Fibroblast of pulmonary artery (primary cell): Measurements from ENCODE around the gene ZBTB38.
A peak's percentile ranks its signal among the peaks of the same experiment; 100 is the strongest.

Experiments used
- DNase-seq: peaks from one replicate; pipeline ENCODE4 v3.0.0-alpha.2; 2010; ENCODE audit warnings: low read depth
- H3K4me3 ChIP-seq: replicated peaks from 2 replicates; pipeline ENCODE4 v1.5.1; 2011; ENCODE audit warnings: low read depth, mild to moderate bottlenecking, control low read depth, low read length, moderate library complexity
- TF ChIP-seq, protein P1 (sequence below): IDR thresholded peaks from 2 replicates; pipeline ENCODE4 v1.5.1; 2011; ENCODE audit warnings: mild to moderate bottlenecking, control low read depth, low read length, inconsistent platforms; ENCODE audit errors: missing control alignments

The ZBTB38 gene

DNA sequence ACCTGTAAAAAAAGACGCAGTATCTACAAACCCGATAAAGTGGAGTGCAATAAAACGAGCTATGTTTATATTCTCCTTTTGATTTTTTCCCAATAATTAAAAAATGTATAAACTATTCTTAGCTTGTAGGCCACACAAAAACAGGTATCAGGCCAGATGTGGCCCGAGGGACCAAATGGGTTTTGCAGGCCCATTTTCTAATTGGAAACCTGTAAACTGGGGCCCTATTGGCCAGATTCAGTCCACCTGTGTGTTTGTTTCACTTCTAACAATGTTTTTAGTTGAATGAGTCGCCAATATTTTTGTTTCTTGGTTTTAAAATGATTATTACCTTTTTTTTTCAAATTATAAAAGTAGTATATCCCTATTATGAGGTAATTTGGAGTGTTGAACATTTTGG lies 29.7 kb downstream of the ZBTB38 start:
- H3K4me3 ChIP-seq = no peak overlapping the region
- TF ChIP-seq, protein P1, sequence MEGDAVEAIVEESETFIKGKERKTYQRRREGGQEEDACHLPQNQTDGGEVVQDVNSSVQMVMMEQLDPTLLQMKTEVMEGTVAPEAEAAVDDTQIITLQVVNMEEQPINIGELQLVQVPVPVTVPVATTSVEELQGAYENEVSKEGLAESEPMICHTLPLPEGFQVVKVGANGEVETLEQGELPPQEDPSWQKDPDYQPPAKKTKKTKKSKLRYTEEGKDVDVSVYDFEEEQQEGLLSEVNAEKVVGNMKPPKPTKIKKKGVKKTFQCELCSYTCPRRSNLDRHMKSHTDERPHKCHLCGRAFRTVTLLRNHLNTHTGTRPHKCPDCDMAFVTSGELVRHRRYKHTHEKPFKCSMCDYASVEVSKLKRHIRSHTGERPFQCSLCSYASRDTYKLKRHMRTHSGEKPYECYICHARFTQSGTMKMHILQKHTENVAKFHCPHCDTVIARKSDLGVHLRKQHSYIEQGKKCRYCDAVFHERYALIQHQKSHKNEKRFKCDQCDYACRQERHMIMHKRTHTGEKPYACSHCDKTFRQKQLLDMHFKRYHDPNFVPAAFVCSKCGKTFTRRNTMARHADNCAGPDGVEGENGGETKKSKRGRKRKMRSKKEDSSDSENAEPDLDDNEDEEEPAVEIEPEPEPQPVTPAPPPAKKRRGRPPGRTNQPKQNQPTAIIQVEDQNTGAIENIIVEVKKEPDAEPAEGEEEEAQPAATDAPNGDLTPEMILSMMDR = no peak
- DNase-seq = no peak

DNA sequence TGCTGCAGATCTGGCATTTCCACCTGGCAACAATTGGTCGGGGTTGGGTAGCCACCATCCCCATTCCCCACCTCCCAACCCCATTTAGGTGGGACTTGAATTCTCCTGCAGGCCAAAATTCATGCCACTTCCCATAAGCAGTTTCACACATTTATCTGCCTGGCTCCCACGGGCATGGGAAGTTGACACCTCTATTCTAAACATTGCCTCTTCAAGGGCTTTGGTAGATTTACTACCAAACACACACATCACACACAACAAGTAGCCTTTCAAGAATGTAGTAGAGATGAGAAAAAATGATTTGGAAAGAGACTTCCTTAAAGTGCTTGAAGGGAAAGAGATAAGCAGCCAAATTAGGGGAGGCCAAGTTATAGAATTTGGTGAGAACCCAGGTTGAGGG lies 30.9 kb downstream of the ZBTB38 start:
- H3K4me3 ChIP-seq = no peak overlapping the region
- TF ChIP-seq, protein P1 = no peak
- DNase-seq = no peak

DNA sequence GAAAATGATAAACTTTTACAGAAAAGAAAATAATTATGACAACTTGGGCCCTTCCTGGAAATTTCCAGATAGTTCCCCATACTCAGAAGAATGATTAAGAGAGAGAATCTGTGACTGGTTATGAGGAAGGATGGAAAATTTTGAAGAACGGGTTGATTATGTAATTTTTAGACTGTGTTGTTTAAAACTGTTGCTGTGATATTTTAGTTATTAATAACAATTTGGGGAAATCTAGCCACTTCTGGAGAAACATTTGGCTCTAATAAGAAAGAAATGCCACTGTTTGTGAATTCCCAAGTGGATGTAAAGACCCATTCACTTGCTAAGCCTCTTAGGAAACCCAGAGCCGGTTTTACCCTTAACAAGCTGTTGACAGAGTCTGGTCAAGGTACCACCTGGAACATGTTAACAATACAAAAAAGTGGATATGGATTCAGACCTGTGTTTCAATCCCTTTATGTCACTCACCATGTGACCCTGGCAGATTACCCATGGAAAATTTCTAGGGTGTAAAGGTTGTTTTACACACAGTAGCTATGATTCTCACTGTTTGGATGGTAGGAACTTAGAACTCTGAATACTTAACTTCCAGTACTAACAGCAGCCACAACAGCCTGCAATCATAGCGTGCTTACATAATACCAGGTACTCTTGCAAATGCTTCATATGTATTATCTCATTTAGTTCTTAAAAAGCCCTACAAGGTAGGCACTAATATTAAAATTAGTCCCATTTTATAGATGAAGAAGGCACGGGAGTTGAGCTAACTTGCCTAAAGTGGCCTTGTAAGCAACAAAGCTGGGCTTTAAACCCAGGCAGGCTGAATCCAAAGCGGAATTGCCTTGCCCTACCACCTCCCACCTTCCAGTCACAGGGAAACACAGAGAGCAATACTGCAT lies 32.0 kb downstream of the ZBTB38 start:
- H3K4me3 ChIP-seq = no peak overlapping the region
- DNase-seq = peak; percentile 51
- TF ChIP-seq, protein P1 = no peak

DNA sequence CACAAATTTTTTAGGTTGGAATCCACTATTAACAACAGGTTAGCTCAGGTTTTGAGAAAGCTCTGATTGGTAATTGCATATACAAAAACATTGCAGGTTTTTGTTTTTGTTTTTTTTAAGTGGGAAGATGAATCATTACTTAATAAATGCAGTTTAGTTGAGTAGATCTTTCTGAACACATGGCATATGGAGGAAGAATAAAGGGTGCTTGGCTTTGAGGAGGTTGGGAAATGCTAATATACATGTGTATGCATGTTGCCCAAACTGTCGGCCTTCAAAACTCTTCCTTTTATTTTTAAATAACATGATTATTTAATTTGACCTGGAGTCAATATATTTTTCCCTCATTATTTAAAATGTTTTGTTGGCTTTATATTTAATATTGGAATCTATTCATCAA lies 32.8 kb downstream of the ZBTB38 start:
- TF ChIP-seq, protein P1 = no peak
- DNase-seq = no peak
- H3K4me3 ChIP-seq = no peak overlapping the region

DNA sequence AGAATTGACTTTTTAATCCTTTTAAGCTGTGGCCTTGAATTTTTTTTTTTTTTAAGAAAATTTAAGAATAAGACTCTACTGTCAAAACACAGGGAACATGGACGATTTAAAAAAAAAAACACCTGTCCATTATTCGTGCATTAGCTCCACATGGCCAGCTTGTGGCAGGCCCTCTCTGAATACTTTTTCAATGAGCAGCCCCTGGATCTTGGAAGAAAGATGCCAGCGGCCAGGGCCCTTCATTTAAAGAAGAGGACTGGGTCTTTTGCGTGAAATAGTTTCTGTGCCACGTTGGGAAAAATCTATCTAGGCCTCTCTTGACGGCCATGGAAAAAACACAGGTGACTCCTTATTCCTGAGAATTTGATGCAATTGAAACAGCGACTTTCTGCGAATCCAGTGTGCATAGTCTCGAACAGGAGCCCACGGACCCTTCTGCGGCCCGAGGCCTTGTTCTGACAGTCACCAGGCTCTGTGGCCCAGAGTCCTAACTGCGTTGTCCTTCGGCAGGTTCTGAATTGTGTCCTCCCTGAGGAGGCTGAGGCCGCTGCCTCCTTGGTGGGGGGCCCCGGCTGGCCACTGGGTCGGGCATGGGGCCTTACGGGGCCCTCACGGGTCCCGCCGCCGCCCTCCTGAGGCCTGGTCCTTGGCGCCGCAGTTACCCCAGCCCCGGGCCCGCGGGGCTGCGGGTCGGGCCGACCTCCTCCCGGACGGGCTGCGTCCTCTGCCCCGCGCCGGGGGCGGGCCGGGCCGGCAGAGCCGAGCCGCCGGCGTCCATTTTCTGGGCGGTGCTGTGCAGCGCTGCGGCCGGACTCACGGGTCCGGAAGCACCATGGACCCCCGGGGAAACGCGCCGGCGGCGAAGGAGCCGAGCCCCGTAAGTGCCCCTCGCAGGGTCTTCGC lies 33.5 kb downstream of the ZBTB38 start:
- TF ChIP-seq, protein P1 = no peak
- DNase-seq = no peak
- peak overlapping the region; percentile 48 for H3K4me3 ChIP-seq

DNA sequence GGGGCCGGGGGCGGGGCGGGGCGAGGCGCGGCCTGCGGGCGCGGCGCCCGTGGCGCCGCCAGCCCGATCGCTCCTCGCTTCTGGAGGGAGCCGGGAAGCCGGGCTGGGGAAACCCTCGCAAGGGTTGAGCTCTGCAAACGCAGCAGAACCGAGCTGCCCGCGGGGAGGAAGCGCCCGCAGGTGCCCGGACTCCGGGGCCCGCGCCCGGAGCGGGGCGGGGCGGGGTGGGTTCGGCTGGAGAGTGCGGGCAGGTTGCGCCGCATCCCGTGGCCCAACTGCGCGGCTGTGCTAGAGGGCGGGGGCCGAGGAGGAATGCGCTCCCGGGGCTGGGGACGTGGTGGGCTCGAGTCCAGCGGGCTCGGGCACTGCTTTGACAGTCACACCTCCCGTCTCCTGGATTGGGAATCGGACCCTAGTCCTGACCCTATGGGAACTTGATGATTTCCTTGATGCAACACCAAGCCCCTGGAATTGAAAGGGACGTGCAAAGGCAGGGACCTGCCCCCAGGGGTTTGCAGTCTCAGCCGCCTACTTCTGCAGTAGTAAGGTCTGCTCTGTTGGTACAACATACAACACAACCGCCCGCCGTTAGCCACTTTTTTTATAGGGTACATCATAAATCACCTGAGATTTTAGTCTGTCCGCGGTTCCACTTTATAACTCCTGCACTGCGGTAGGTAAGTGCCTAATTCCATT lies 34.3 kb downstream of the ZBTB38 start:
- TF ChIP-seq, protein P1 = no peak
- peak; percentile 66 for DNase-seq
- peak overlapping the region; percentile 48 for H3K4me3 ChIP-seq
